ENCODE data around the gene LHX4. TPM values are rescaled to one million over a fixed set of nuclear protein-coding genes. Genes with fewer than 3 reads are reported as not detected.

LHX4 gene
- total RNA-seq, 4 donors from 2014 or later: 0.08 to 1.2 (median 0.31) TPM

GRCh38 chr1:180234369-180235076 lies 4.5 kb downstream of the LHX4 start:
- H3K36me3 ChIP-seq: no peaks in the 10 kb centered on the region
- peaks cover 60% of the 10 kb centered on the region for H3K4me1 ChIP-seq
- DNase-seq (ENCODE audit: low spot score in 2 of 2): peak in 1 of 2 donors; percentile 51
- H3K27ac ChIP-seq: no peak overlapping the region
- no peaks in the 10 kb centered on the region for H3K9me3 ChIP-seq
- H3K27me3 ChIP-seq: peaks cover 100% of the 10 kb centered on the region
- no peak for TF ChIP-seq EP300 (IDR thresholded peaks at IDR 0.05)
- TF ChIP-seq POLR2A (IDR thresholded peaks at IDR 0.05): no peak
- no peak for TF ChIP-seq POLR2AphosphoS5 (IDR thresholded peaks at IDR 0.05)
- TF ChIP-seq CTCF (IDR thresholded peaks at IDR 0.05): no peak
- 4% methylated on average over 16 of the region's 51 CpGs for WGBS
- peak overlapping the region; percentile 26 for H3K4me3 ChIP-seq

- Histone ChIP-seq H3K9me3 (no peaks in the 10 kb centered on the region), H3K27me3 (peaks cover 100% of the 10 kb centered on the region), H3K4me1 (peaks cover 54% of the 10 kb centered on the region), H3K27ac (no peak overlapping the region), H3K36me3 (no peaks in the 10 kb centered on the region), H3K4me3 (peak overlapping the region; percentile 26)
- WGBS: 2% methylated on average over 10 of the region's 30 CpGs
- peak in 1 of 2 donors; percentile 60 for DNase-seq (ENCODE audit: low spot score in 2 of 2)
- no peak for TF ChIP-seq POLR2A (IDR thresholded peaks at IDR 0.05)
- TF ChIP-seq CTCF (IDR thresholded peaks at IDR 0.05): no peak
- TF ChIP-seq EP300 (IDR thresholded peaks at IDR 0.05): no peak
- TF ChIP-seq POLR2AphosphoS5 (IDR thresholded peaks at IDR 0.05): no peak
These were observed 5.0 kb downstream of the LHX4 start for GRCh38 chr1:180235077-180235501.

GRCh38 chr1:180235502-180236239 lies 5.6 kb downstream of the LHX4 start:
- no peaks in the 10 kb centered on the region for H3K9me3 ChIP-seq
- 5% methylated on average over 32 of the region's 49 CpGs for WGBS
- TF ChIP-seq POLR2AphosphoS5 (IDR thresholded peaks at IDR 0.05): no peak
- no peak for TF ChIP-seq EP300 (IDR thresholded peaks at IDR 0.05)
- TF ChIP-seq CTCF (IDR thresholded peaks at IDR 0.05): no peak
- TF ChIP-seq POLR2A (IDR thresholded peaks at IDR 0.05): no peak
- peaks cover 100% of the 10 kb centered on the region for H3K27me3 ChIP-seq
- H3K27ac ChIP-seq: no peak overlapping the region
- H3K4me1 ChIP-seq: peaks cover 48% of the 10 kb centered on the region
- H3K4me3 ChIP-seq: peak overlapping the region; percentile 26
- DNase-seq (ENCODE audit: low spot score in 2 of 2): peak in 1 of 2 donors; percentile 37
- no peaks in the 10 kb centered on the region for H3K36me3 ChIP-seq

GRCh38 chr1:180236698-180237509 lies 6.8 kb downstream of the LHX4 start:
- Histone ChIP-seq H3K36me3 (no peaks in the 10 kb centered on the region), H3K27me3 (peaks cover 100% of the 10 kb centered on the region), H3K9me3 (no peaks in the 10 kb centered on the region), H3K4me1 (peaks cover 36% of the 10 kb centered on the region), H3K27ac (no peak overlapping the region), H3K4me3 (no peak overlapping the region)
- DNase-seq (ENCODE audit: low spot score in 2 of 2): peak in 1 of 2 donors; percentile 10
- 10% methylated on average over 16 of the region's 16 CpGs for WGBS
- no peak for TF ChIP-seq POLR2AphosphoS5 (IDR thresholded peaks at IDR 0.05)
- TF ChIP-seq POLR2A (IDR thresholded peaks at IDR 0.05): no peak
- TF ChIP-seq CTCF (IDR thresholded peaks at IDR 0.05): no peak
- no peak for TF ChIP-seq EP300 (IDR thresholded peaks at IDR 0.05)

Measured in suprapubic skin (tissue), 4 donors.